OCI-LY1 (cell line): Measurements from ENCODE around the gene SCN1A.

Source experiments
- EZH2 ChIP-seq: fragments of 200-600 bp; sonication (generic), shearing (Covaris generic); IDR thresholded peaks from 2 replicates; pipeline ENCODE4 v1.8.0; 2017; ENCODE audit warnings: borderline replicate concordance, mixed run types, mild to moderate bottlenecking, antibody characterized with exemption, low read length, moderate library complexity, mixed read lengths
- TF ChIP-seq, protein P1 (sequence below): fragments of 200-600 bp; sonication (generic), shearing (Covaris generic); IDR thresholded peaks from 2 replicates; pipeline ENCODE4 v1.5.1; 2017; ENCODE audit warnings: mild to moderate bottlenecking, antibody characterized with exemption, low read length, moderate library complexity, mixed read lengths

DNA sequence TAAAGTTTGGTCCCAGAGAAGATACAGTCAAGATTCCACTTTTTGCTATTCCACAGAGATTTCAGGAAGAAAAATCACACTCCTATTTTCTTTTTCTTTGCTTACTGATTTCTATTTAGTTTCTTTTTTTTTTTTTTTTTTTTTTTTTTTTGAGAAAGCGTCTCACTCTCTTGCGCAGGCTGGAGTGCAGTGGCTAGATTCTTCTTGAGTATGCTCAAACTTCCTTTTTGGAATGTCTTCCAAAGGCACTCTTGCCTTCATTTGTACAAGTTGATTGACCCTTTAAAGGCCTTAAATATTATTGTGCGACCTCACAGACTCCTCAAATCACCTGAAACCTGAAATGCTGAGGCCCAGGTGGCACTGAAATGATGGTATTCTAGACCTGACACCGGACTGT lies 9.6 kb downstream of the SCN1A start:
- no peak for TF ChIP-seq EZH2
- TF ChIP-seq, protein P1, sequence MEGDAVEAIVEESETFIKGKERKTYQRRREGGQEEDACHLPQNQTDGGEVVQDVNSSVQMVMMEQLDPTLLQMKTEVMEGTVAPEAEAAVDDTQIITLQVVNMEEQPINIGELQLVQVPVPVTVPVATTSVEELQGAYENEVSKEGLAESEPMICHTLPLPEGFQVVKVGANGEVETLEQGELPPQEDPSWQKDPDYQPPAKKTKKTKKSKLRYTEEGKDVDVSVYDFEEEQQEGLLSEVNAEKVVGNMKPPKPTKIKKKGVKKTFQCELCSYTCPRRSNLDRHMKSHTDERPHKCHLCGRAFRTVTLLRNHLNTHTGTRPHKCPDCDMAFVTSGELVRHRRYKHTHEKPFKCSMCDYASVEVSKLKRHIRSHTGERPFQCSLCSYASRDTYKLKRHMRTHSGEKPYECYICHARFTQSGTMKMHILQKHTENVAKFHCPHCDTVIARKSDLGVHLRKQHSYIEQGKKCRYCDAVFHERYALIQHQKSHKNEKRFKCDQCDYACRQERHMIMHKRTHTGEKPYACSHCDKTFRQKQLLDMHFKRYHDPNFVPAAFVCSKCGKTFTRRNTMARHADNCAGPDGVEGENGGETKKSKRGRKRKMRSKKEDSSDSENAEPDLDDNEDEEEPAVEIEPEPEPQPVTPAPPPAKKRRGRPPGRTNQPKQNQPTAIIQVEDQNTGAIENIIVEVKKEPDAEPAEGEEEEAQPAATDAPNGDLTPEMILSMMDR: no peak
